ENCODE data around the gene RPL32.

RPL32 gene

GRCh38 chr3:12833222-12834161 lies 7.9 kb downstream of the RPL32 start:
- in situ Hi-C loops (cut with MboI; ENCODE audit: low sequenced_read_pairs), result no loop called here

GRCh38 chr3:12832350-12833221 lies 8.8 kb downstream of the RPL32 start:
- in situ Hi-C loops (cut with MboI; ENCODE audit: low sequenced_read_pairs), result no loop called here

- in situ Hi-C loops (cut with MboI; ENCODE audit: low sequenced_read_pairs), result no loop called here
Observed at GRCh38 chr3:12831301-12831866, 10.0 kb downstream of the RPL32 start.

DNA sequence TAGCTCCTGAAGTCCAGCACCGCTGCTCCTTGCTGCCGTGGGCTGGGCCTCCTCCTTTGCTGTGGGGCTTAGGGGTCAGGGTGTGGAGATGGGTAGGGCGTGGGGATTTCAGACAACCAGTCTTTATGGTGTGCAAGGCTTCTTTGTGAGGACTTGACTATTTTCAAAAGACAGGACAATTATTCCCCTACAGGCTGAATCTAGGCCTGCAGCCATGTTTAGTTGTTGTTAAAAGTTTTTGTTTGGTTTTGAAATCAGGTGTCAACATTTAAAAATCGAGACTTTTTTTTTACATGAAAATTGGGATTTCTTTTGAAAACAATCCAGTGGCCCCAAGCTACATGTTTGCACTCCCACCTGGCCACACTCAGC lies 10.6 kb downstream of the RPL32 start:
- in situ Hi-C loops (cut with MboI; ENCODE audit: low sequenced_read_pairs), result no loop called here

- in situ Hi-C loops (cut with MboI; ENCODE audit: low sequenced_read_pairs), result no loop called here
Observed at GRCh38 chr3:12829886-12830784, 11.2 kb downstream of the RPL32 start.

DNA sequence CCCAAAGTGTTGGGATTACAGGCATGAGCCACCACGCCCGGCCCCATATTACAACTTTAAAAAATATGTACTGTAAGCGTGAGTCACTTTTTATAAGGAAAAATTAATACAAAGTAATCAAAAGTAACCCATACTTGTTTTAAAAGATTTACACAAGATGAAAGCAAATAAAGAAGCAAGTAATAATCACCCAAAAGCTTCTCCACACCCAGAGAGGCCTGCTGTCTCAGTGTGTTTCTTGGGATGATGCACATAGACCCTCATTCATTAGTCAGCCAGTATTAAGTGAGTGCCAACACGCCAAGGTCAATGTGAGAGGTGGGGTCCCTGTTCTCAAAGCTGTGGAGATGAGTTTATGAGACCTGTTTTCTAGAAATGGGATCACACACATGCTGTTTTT lies 12.0 kb downstream of the RPL32 start:
- in situ Hi-C loops (cut with MboI; ENCODE audit: low sequenced_read_pairs), result no loop called here

DNA sequence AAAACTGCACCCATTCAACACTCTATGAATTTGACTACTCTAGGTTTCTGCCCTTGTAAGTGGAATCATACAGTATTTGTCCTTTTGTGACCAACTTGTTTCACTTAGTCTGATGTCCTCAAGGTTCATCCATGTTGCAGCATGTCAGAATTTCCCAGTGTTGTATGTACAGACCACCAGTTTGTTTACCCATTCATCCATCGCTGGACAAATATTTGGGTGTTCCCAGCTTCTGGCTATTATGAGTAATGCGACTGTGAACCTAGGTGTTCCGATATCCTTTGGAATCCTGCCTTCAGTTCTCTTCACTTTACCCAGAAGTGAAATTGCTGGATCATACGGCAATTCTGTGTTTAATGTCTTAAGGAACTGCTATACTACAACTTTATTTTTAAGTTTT lies 12.6 kb downstream of the RPL32 start:
- in situ Hi-C loops (cut with MboI; ENCODE audit: low sequenced_read_pairs), result no loop called here

DNA sequence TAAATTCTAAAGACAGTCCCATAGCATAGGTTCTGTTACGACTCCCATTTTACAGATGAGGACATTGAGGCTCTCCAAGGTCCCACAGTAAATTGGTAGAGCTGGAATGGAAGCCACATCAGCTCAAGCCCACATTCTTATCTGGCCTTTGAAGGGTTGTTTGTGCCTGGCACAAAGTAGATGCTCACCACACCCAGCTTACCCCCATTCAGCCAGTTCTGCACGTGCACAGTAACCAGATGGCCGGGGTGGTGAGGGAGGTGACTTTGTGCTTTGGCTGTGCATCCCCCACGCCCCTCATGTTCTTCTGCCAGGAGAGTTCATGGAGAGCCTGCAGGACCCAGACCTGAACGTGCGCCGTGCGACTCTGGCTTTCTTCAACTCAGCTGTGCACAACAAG lies 16.2 kb downstream of the RPL32 start:
- in situ Hi-C loops (cut with MboI; ENCODE audit: low sequenced_read_pairs), result no loop called here

DNA sequence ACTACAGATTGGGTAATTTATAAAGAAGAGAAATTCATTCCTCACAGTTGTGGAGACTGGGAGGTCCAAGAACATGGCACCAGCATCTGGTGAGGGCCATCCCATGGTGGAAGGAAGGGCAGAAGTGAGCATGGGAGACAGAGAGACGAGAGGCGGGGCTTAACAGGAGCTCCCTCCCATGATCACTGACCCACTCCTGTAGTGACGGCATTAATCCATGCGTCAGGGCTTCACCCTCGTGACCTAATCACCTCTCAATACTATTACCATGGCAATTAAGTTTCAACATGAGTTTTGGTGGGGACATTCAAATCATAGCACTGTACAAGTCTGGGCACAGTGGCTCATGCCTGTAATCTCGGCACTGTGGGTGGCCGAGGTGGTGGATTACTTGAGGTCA lies 17.1 kb downstream of the RPL32 start:
- in situ Hi-C loops (cut with MboI; ENCODE audit: low sequenced_read_pairs), result no loop called here

GRCh38 chr3:12822725-12823373 lies 18.5 kb downstream of the RPL32 start:
- in situ Hi-C loops (cut with MboI; ENCODE audit: low sequenced_read_pairs), result no loop called here

GRCh38 chr3:12818773-12819172 lies 22.6 kb downstream of the RPL32 start:
- in situ Hi-C loops (cut with MboI; ENCODE audit: low sequenced_read_pairs), result no loop called here

- in situ Hi-C loops (cut with MboI; ENCODE audit: low sequenced_read_pairs), result no loop called here
Observed at GRCh38 chr3:12818273-12818672, 23.1 kb downstream of the RPL32 start.

- in situ Hi-C loops (cut with MboI; ENCODE audit: low sequenced_read_pairs), result no loop called here
Observed at GRCh38 chr3:12817343-12817710, 24.0 kb downstream of the RPL32 start.

DNA sequence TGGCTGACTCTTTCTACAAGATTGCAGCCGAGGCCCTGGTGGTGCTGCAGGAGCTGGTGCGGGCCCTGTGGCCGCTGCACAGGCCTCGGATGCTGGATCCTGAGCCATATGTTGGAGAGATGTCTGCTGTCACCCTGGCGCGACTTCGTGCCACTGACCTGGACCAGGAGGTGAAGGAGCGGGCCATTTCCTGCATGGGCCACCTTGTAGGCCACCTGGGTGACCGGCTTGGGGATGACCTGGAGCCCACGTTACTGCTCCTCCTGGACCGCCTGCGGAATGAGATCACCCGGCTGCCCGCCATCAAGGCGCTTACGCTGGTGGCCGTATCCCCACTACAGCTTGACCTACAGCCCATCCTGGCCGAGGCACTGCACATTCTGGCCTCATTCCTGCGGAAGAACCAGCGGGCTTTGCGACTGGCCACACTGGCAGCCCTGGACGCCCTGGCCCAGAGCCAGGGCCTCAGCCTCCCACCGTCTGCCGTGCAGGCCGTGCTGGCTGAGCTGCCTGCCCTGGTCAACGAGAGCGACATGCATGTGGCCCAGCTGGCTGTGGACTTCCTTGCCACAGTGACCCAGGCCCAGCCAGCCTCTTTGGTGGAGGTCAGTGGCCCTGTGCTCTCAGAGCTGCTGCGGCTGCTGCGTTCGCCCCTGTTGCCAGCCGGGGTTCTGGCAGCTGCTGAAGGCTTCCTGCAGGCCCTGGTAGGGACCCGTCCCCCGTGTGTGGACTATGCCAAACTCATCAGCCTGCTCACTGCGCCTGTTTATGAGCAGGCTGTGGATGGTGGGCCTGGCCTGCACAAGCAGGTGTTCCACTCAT lies 24.6 kb downstream of the RPL32 start:
- in situ Hi-C loops (cut with MboI; ENCODE audit: low sequenced_read_pairs), result no loop called here

DNA sequence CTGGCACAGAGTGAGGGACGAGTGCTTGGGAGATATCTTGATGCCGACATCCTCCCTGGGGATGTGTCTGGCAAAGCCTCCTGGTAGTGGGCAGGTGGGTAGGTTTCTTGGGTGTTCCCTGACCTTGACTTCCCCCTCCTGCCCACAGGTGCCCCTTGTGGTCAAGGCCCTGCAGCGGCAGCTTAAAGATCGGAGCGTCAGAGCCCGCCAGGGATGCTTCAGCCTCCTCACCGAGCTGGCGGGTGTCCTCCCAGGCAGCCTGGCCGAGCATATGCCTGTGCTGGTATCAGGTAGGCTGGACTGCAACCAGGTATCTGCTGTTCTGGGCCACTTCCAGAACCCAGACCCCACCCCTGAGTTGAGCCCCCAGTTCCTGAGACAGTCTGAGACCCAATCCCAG lies 25.6 kb downstream of the RPL32 start:
- in situ Hi-C loops (cut with MboI; ENCODE audit: low sequenced_read_pairs), result no loop called here

DNA sequence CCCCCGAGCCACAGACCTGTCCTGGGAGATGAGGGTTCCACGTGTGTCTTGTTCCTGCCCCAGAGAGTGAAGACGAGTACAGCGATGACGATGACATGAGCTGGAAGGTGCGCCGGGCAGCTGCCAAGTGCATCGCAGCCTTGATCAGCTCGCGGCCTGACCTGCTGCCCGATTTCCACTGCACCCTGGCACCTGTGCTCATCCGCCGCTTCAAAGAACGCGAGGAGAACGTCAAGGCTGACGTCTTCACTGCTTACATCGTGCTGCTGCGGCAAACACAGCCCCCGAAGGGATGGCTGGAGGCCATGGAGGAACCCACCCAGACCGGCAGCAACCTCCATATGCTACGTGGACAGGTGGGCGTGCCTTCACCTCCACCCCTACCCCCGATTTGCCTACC lies 26.3 kb downstream of the RPL32 start:
- in situ Hi-C loops (cut with MboI; ENCODE audit: low sequenced_read_pairs), result no loop called here

GRCh38 chr3:12813967-12814366 lies 27.4 kb downstream of the RPL32 start:
- in situ Hi-C loops (cut with MboI; ENCODE audit: low sequenced_read_pairs), result no loop called here

DNA sequence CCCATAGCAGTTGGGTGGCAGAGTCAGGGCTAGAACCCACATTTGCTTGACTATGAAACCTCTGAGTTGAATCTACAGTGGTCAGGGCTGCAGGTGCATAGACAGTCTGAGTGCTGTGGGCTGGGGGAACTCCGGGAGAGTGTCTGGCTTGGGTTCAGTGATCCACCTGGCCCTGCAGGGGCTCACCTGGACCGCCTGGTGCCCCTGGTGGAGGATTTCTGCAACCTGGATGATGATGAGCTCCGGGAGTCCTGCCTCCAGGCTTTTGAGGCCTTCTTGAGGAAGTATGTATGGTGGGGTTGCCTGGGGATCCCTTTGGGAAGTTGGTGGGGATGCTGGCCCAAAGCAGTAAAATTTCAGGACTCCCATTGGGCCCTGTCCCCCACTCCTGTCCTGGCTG lies 28.6 kb downstream of the RPL32 start:
- in situ Hi-C loops (cut with MboI; ENCODE audit: low sequenced_read_pairs), result no loop called here

- in situ Hi-C loops (cut with MboI; ENCODE audit: low sequenced_read_pairs), result no loop called here
Observed at GRCh38 chr3:12810961-12811360, 30.4 kb downstream of the RPL32 start.
